ENCODE results near the gene HPN. TPM values are rescaled to one million over a fixed set of nuclear protein-coding genes. Genes with fewer than 3 reads are reported as not detected.

The HPN gene
- total RNA-seq, 1 donor from 2014 or later: 2.0 TPM

DNA sequence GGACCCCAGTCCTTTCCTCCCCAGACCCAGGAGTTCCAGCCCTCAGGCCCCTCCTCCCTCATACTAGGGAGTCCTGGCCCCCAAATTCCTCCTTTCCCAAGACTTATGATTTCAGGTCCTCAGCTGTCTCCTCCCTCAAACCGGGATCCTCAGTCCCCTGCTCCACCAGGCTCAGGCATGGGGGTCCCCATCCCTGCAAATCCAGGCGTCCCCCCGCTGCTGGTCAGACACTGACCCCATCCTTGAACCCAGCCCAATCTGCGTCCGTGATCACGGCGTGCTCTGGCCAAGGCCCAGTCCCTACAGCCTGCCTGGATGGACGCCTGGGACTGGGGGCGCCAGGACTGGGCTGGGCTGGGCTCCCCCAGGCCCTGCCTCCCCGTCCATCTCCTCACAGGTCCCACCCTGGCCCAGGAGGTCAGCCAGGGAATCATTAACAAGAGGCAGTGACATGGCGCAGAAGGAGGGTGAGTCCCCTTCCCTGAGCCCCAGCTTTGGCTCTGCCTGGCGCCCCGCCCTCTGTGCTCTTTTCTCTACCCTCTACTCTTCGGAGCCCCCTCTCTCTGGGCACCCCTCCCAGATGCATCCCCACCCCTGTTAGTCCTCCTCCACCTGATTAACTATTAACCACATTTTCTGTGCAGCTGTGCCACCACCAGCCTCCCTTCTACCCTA is 672 bp downstream of the HPN start:
- no peak for TF ChIP-seq CTCF (conservative IDR thresholded peaks at IDR 0.05; ENCODE audit: low read depth, low read length)
- peak overlapping the region; percentile 69 for H3K4me3 ChIP-seq (ENCODE audit: low read depth, low read length)

GRCh38 chr19:35042954-35043604 is 1.6 kb downstream of the HPN start:
- H3K4me3 ChIP-seq (ENCODE audit: low read depth, low read length): peak overlapping the region; percentile 69
- TF ChIP-seq CTCF (conservative IDR thresholded peaks at IDR 0.05; ENCODE audit: low read depth, low read length): no peak
- no peak for DNase-seq (ENCODE audit: low read depth)

More for the DNA sequence above, 672 bp downstream of the HPN start:
- DNase-seq (ENCODE audit: low read depth): no peak

DNA sequence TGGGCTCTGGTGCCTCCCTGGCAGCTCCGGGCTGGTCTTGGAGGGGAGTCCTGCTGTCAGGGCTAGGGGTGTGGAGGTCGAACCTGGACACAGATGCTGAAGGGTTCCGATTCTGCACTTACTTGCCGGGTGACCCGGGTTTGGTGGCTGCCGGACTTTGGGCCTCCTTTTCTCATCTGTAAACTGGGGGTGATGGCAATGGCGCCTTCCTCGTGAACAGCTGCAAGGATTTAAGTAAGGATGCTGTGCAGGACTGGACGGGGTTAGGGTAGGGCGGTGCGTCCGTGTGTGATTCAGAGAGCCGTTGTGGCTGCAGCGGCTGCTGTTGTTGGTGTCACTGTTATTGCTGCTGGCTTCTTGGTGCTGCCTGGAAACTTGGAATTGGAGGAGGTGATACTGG is 2.4 kb downstream of the HPN start:
- no peak for TF ChIP-seq CTCF (conservative IDR thresholded peaks at IDR 0.05; ENCODE audit: low read depth, low read length)
- peak overlapping the region; percentile 69 for H3K4me3 ChIP-seq (ENCODE audit: low read depth, low read length)

DNA sequence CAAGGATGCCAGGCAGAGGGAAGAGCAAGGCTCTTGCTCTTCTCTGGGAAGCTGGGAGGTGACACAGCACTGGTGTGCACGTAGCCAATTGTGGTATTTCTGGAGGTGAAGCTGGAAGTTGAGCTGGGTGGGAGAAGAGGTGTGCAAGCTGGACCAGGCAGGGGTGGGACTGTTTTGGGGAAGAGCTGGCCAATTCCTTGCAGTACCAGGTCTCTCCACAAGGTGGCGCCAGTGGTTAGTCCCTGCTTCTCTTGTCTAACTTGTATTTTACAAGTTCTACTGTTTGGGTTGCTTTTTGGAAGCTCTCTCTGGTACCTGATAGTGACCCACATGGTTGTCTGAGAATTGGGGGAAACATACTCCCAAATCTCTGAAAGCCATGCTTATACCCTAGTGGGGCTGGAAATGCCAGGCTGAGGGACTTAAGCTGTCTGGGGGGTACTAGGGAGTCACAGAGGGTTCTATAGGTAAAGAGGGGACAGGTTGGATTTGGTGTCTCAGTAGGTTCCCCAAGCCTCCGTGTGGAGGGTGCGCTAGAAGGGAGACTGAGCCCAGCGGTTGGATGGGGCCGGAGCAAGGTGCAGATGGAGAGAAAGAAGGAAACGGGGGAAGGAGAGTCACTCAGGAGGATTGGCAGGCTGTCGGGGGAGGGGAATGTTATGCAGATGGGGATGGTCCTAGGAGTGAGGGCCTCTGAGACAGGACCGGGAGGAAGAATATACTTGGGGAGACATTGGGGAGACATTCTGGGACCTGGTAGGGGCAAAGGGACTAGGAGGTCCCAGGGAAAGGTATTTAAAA is 3.0 kb downstream of the HPN start:
- H3K4me3 ChIP-seq (ENCODE audit: low read depth, low read length): peak overlapping the region; percentile 69
- DNase-seq (ENCODE audit: low read depth): no peak
- TF ChIP-seq CTCF (conservative IDR thresholded peaks at IDR 0.05; ENCODE audit: low read depth, low read length): peak; percentile 99

More for the DNA sequence above, 2.4 kb downstream of the HPN start:
- DNase-seq (ENCODE audit: low read depth): no peak

DNA sequence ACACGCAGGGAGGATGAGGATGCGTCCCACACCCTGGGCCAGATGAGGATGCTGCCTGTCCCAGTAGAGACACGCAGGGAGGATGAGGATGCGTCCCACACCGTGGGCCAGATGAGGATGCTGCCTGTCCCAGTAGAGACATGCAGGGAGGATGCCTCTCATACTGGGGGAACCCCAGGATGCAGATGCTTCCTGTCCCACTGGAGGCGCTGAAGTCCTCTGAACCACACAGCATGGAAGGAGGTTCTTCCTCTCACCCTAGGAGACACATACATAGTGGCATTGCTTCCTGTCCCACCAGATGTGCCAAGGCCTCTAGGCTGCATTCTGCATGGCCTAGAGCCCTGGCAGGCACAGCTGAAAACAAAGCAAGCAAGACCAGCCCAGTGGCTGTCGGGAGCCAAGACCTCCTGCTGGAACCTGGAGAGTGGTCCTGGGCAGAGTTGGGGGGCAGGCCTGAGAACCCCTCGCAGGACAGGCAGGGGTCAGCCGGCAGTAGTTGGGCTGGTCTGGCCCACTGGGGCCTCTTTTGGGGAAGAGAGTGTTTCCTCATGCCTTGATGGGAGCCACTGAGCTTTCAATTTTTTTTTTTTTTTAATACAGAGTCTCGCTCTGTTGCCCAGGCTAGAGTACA is 4.3 kb downstream of the HPN start:
- DNase-seq (ENCODE audit: low read depth): no peak
- TF ChIP-seq CTCF (conservative IDR thresholded peaks at IDR 0.05; ENCODE audit: low read depth, low read length): peak; percentile 18
- no peak overlapping the region for H3K4me3 ChIP-seq (ENCODE audit: low read depth, low read length)

GRCh38 chr19:35046461-35046860 is 4.9 kb downstream of the HPN start:
- no peak for TF ChIP-seq CTCF (conservative IDR thresholded peaks at IDR 0.05; ENCODE audit: low read depth, low read length)
- H3K4me3 ChIP-seq (ENCODE audit: low read depth, low read length): no peak overlapping the region
- no peak for DNase-seq (ENCODE audit: low read depth)

All from epithelial cell of proximal tubule (primary cell).